Stimulated activated CD8-positive, alpha-beta memory T cell treated with anti-CD3 and anti-CD28 coated beads, Interleukin-12 subunit alpha, Interleukin-12 subunit beta, amount 100 ng/mL, for 24 hours (primary cell): ENCODE data around the gene MED6.
A peak's percentile ranks its signal among the peaks of the same experiment; 100 is the strongest.

ENCODE experiments used
- DNase-seq: peaks from one replicate; pipeline ENCODE4 v3.0.0-alpha.2; 2020; ENCODE audit errors: extremely low read depth

MED6 gene

GRCh38 chr14:70600382-70601157 lies at the start of gene MED6:
TSS of gene MED6 (minus strand) at chr14:70600655. CDS start at chr14:70600637, 18 bp downstream.
- DNase-seq = peak; percentile 83

- DNase-seq = no peak
These were observed 49.3 kb upstream of the MED6 start for GRCh38 chr14:70649803-70650202.

- no peak for DNase-seq
These were observed 47.9 kb upstream of the MED6 start for GRCh38 chr14:70648346-70648745.

- DNase-seq = no peak
These were observed 46.2 kb upstream of the MED6 start for GRCh38 chr14:70646705-70647104.

- DNase-seq = no peak
These were observed 45.4 kb upstream of the MED6 start for GRCh38 chr14:70645892-70646291.

- DNase-seq = no peak
These were observed 43.5 kb upstream of the MED6 start for GRCh38 chr14:70643967-70644366.

- no peak for DNase-seq
These were observed 42.1 kb upstream of the MED6 start for GRCh38 chr14:70642303-70643235.

- DNase-seq = no peak
These were observed 41.3 kb upstream of the MED6 start, which contains the start of gene TTC9 for GRCh38 chr14:70641548-70642302. TSS of gene TTC9 (plus strand) at chr14:70641916. CDS start at chr14:70642130, 214 bp downstream.

GRCh38 chr14:70640938-70641547 lies 40.6 kb upstream of the MED6 start:
- DNase-seq = no peak

- DNase-seq = no peak
These were observed 38.0 kb upstream of the MED6 start for GRCh38 chr14:70638416-70638815.

GRCh38 chr14:70635971-70636595 lies 35.6 kb upstream of the MED6 start:
- DNase-seq = no peak

GRCh38 chr14:70631948-70632347 lies 31.5 kb upstream of the MED6 start:
- DNase-seq = no peak

- DNase-seq = no peak
These were observed 24.5 kb upstream of the MED6 start for GRCh38 chr14:70624972-70625371.

- DNase-seq = no peak
These were observed 21.8 kb upstream of the MED6 start for GRCh38 chr14:70622111-70622712.

GRCh38 chr14:70619708-70620107 lies 19.3 kb upstream of the MED6 start:
- no peak for DNase-seq

GRCh38 chr14:70618314-70618713 lies 17.9 kb upstream of the MED6 start:
- no peak for DNase-seq

- DNase-seq = no peak
These were observed 16.2 kb upstream of the MED6 start for GRCh38 chr14:70616646-70617045.

- no peak for DNase-seq
These were observed 10.8 kb upstream of the MED6 start for GRCh38 chr14:70611216-70611615.

GRCh38 chr14:70602254-70602653 lies 1.8 kb upstream of the MED6 start:
- no peak for DNase-seq

GRCh38 chr14:70601162-70601561 lies 707 bp upstream of the MED6 start:
- DNase-seq = no peak

- no peak for DNase-seq
These were observed 1.1 kb downstream of the MED6 start for GRCh38 chr14:70599345-70599744.
